Tongue (tissue), 2 donors: ENCODE results near the gene TMC1. TPM values are rescaled to one million over a fixed set of nuclear protein-coding genes. Genes with fewer than 3 reads are reported as not detected.
"Not testable (repeated sequence)": the region's sequence is repeated elsewhere in the genome, so short reads cannot be mapped to it uniquely, and the experiment has no call there.

ENCODE experiments used
- DNase-seq: peaks from one replicate; pipeline ENCODE4 v3.0.0-alpha.2; 2015
- total RNA-seq: library from RNA; depleted of rRNA; stranded (reverse); fragments of >200 nt; gene quantifications from one replicate; pipeline ENCODE4 v1.2.3, GENCODE V29; 2014

Gene TMC1
- total RNA-seq, 1 donor from 2014 or later, result 0.62 TPM

- DNase-seq, result no peak
These were observed 251.3 kb downstream of the TMC1 start for GRCh38 chr9:72772661-72773060.

GRCh38 chr9:72773570-72773969, 252.2 kb downstream of the TMC1 start:
- DNase-seq, result no peak

DNA sequence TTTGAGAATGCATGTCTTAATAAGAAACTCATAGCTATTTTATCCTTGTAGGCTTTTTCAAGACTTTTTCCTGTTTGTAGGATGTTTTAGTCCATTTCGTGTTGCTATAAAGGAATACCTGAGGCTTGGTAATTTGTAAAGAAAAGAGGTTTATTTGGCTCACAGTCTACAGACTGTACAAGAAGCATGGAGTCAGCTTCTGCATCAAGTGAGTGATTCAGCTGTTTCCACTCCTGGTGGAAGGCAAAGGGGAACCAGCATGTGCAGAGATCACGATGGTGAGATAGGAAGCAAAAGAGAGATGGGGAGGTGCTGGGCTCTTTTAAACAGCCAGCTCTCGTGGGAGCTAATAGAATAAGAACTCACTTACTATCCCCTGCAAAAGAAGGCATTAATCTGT, 254.2 kb downstream of the TMC1 start:
- no peak for DNase-seq

DNA sequence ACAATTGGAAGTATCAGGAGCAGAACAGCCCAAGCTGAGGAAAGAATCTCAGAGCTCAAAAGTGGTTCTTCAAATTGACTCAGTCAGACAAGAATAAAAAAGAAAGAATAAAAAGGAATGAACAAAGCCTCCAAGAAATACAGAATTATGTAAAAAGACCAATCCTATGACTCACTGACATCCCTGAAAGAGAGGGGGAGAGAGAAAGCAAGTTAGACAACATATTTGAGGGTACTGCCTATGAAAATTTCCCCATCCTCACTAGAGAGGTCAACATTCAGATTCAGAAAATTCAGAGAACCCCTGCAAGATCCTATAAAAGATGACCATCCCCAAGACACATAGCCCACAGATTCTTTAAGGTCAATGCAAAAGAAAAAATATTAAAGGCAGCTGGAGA, 258.2 kb downstream of the TMC1 start:
- DNase-seq, result no peak

GRCh38 chr9:72786948-72787347, 265.5 kb downstream of the TMC1 start:
- no peak for DNase-seq

DNA sequence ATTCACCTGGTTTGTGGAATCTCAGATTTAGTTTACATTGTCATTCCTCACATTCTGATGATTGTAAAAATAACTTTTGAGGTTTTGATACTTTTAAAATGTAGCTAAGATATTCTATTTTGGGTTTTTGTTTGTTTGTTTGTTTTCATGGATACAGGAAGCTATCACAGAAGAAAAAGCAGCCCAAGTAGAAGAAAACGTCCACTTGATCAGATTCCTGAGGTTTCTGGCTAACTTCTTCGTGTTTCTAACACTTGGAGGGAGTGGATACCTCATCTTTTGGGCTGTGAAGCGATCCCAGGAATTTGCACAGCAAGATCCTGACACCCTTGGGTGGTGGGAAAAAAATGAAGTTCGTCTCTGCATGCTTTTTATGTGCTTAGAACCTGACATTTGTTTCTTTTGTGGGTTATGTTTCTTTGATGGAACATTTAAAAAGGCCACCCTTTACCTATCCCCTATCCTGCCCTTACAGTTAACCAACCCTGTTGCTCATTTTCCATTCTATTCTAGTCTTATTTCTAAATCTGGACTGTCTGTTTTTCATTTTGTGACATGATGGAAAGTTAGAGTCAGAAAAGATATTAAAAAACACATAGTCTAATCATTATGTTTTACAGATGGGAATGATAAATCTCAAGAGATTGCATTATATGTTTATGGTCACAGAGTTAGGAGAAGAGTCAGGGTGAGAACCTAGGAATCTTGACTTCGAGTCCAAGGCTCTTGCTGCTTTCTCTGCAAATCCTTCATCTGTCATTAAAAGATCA, 267.7 kb downstream of the TMC1 start:
- DNase-seq, result no peak

- DNase-seq, result no peak
These were observed 268.5 kb downstream of the TMC1 start for GRCh38 chr9:72789885-72790284.

- no peak for DNase-seq
These were observed 269.6 kb downstream of the TMC1 start for GRCh38 chr9:72790989-72791388.

DNA sequence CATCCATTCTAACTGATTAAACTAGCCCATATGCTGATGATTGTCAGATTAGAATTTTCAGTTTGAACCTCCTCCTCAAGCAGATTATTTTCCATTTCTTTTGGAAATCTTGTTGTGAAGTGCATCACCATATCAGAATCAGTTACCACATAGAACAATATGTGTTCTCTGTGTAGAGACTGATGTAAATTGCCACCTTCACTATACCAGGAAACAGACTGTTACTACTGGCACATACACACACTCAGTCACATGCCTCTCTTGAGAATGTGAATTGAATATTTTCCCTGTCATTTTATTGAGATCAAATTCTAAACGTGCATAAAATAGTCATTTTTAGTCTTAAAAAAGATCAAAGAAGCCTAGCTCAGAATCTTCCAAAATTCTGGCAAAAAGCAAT, 270.0 kb downstream of the TMC1 start:
- DNase-seq, result no peak

DNA sequence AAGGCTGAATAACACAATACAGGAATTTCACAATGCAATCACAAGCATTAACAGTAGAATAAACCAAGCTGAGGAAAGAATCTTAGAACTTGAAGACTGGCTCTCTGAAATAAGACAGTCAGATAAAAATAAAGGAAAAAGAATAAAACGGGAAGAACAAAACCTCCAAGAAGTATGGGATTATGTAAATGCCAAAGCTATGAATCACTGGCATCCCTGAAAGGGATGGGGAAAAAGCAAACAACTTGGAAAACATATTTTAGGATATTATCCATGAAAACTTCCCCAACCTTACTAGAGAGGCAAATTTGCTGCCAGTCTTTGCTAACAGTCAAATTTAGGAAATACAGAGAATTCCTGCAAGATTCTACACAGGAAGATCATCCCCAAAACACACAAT, 273.5 kb downstream of the TMC1 start:
- DNase-seq, result no peak

DNA sequence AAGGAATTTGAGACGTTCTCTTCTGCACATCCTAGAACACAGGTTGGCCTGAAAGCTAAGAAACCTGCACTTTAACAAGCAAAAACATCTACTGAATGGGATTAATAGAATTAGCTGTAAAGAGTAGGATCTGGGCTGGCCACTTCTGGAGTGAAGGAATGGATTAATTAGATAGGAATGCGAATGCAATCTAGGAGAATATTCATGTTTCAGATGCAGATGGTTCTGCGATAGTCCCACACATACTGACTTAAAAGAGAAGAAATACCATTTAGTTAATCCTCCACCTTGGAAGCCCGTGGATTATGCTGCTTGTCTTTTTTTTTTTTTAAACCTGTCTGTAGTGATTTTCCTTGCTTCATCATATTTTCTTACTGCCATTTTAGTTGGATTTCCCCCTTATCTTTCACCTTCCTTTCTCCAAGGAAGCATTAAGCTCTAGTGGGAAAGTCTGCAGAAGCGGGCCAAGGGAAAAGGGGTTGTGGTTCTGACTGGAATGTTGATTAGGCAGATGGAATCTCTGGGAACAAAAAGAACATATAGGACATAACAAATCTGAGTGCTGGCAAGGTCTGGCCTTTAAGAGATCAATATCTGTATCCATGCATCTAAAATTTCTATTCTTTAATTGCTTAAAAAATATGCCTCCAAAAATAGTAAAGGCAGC, 279.1 kb downstream of the TMC1 start:
- no peak for DNase-seq

- DNase-seq, result no peak
These were observed 283.8 kb downstream of the TMC1 start for GRCh38 chr9:72805238-72805637.

DNA sequence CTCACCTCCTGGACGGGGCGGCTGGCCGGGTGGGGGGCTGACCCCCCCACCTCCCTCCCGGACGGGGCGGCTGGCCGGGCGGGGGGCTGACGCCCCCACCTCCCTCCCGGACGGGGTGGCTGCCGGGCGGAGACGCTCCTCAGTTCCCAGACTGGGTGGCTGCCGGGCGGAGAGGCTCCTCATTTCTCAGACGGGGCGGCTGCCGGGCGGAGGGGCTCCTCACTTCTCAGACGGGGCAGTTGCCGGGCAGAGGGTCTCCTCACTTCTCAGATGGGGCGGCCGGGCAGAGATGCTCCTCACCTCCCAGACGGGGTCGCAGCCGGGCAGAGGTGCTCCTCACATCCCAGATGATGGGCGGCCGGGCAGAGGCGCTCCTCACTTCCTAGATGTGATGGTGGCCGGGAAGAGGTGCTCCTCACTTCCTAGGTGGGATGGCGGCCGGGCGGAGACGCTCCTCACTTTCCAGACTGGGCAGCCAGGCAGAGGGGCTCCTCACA, 285.0 kb downstream of the TMC1 start:
- not testable (repeated sequence) for DNase-seq

- DNase-seq, result no peak
These were observed 286.5 kb downstream of the TMC1 start for GRCh38 chr9:72807765-72808445.

DNA sequence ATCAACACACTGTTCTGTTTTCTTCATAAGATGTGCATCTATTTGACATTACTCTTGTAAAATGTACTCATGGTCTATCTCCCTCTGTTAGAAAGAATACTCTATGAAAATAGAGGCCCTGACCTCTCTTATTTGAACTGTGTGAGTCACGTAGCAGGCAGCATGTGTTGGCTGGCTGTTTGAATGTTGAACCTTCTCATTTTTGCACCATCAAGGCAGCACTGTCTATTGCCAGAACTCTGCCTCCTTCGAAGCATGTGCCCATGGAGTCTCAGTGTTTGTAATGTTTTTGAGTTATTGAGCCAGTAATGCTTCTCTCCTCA, 287.0 kb downstream of the TMC1 start:
- DNase-seq, result no peak

- no peak for DNase-seq
These were observed 288.2 kb downstream of the TMC1 start for GRCh38 chr9:72809586-72809985.

DNA sequence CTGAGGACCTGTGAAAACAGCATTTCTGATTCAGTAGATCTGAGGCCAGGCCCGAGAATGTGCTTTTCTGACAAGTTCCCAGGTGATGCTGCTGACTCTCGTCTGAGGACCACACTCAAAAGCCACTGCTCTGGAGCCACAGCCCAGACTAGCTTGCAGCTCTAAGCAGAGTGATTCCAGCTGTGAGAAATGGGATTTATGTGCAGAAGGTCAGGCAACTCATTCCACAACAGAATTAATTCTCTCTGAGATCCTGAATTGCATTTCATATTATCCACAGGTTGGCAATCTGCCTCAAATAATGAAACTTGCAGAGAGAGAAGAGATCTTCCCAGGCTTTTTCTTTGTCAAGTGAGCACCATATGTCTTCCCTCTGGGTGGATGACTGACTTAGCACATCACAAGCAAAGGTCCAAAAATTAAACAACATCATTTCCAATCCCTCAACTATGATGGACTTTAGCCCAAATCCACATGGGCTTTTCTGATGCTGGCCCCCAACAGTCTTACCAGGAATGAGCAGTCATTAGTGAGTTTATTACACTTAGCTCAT, 291.2 kb downstream of the TMC1 start:
- DNase-seq, result peak; percentile 33

- no peak for DNase-seq
These were observed 292.1 kb downstream of the TMC1 start for GRCh38 chr9:72813544-72813943.

GRCh38 chr9:72814083-72814597, 292.7 kb downstream of the TMC1 start:
- no peak for DNase-seq

DNA sequence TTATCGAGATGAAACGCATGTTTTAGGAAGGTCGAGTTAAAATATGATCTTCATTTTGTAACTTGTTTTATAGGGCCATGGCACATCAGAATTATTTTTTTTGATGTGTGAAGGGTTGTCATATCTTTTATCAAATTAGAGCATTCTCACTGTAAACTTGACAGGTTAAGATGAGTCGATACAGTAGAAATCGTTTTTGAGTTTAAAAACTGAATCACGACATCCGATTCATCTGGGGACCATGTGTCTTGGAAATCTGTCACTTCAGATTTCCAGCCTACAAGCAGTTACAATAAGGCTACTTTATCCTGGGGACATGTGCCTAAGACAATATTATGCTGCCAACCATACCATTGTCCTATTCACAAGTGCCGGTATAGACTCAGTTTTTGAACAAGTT, 295.3 kb downstream of the TMC1 start:
- DNase-seq, result no peak

DNA sequence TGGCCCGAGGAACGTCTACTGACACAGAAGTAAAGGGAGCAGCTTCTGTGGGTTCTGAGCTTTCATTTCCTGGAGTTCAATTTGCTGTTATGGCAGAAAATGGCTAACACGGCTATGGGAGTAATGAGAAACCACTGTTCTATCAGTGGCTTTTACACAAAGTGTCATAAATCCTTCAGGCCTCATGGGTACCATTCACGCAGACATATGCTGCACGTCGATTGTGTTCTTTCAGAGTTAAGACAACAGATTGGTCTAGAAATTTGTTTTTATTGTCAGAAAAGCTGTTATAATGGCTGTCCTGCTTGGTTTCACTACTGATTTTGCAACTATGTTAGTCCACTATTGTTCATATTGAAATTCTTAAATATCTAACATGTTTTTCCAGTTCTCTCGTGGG, 296.0 kb downstream of the TMC1 start:
- no peak for DNase-seq

- no peak for DNase-seq
These were observed 297.0 kb downstream of the TMC1 start for GRCh38 chr9:72818385-72818784.

- DNase-seq, result no peak
These were observed 302.6 kb downstream of the TMC1 start for GRCh38 chr9:72823971-72824370.
